ENCODE measurements around the gene HTT. TPM values are rescaled to one million over a fixed set of nuclear protein-coding genes. Genes with fewer than 3 reads are reported as not detected.

The HTT gene
- total and polyA plus RNA-seq, 9 of the 15 experiments (the other 6 are each of a cell fraction or from before 2014, with no cell fraction given) = 0.66 to 31.6 (median 14.7) TPM

- H3K4me1 ChIP-seq (replicated peaks in 1 of 2; ENCODE audit: control insufficient read depth in 2 of 2, insufficient read depth in 2 of 2, low read length in 2 of 2) = no peaks in the 10 kb centered on the region; a peak in 1 of 5 replicates
- no peaks in the 10 kb centered on the region for H3K9me1 ChIP-seq (ENCODE audit: control insufficient read depth, insufficient read depth, low read length)
- H3K9me3 ChIP-seq (replicated peaks; ENCODE audit: control insufficient read depth, insufficient read depth, low read depth, low read length) = 0 out of 2 replicates have a peak, but pooled peaks cover 2% of the 10 kb centered on the region
- no peak overlapping the region for H3K4me3 ChIP-seq
- TF ChIP-seq ZNF354B (CRISPR knock-in tag; IDR thresholded peaks at IDR 0.05) (no peak), HDAC6 (IDR thresholded peaks at IDR 0.05; ENCODE audit: low read depth, low read length) (no peak), NFE2L1 (tag; IDR thresholded peaks at IDR 0.05; ENCODE audit: borderline replicate concordance, low read depth) (no peak), CBX8 (IDR thresholded peaks at IDR 0.05; ENCODE audit: borderline replicate concordance, extremely low read depth, low read depth, low read length, poor library complexity, severe bottlenecking) (peak; percentile 32), E2F6 (IDR thresholded peaks at IDR 0.05; ENCODE audit: borderline replicate concordance in 1 of 2, extremely low read depth in 1 of 2, insufficient read depth in 1 of 2, insufficient read length in 1 of 2, low read depth in 1 of 2, low read length in 1 of 2, poor library complexity in 1 of 2, severe bottlenecking in 1 of 2) (peak in 1 of 2 experiments; percentile 50), TSHZ1 (CRISPR knock-in tag; IDR thresholded peaks at IDR 0.05) (no peak), HDAC2 (IDR thresholded peaks at IDR 0.05) (no peak), BHLHE40 (IDR thresholded peaks at IDR 0.05; ENCODE audit: low read length) (peak; percentile 29; the same call in 1 of the 2 replicates), SMARCC2 (IDR thresholded peaks at IDR 0.05; ENCODE audit: low read depth) (no peak), THRA (IDR thresholded peaks at IDR 0.05) (no peak), HNRNPL (IDR thresholded peaks at IDR 0.05; ENCODE audit: low read depth, low read length) (no peak), RBBP5 (IDR thresholded peaks at IDR 0.05; ENCODE audit: borderline replicate concordance, insufficient read depth, low read length, poor library complexity, severe bottlenecking) (no peak), SMAD2 (IDR thresholded peaks at IDR 0.05; ENCODE audit: low read depth, low read length) (no peak), ZNF217 (CRISPR knock-in tag; IDR thresholded peaks at IDR 0.05) (no peak)
- CTCF ChIA-PET (ENCODE audit: low intra/inter-chr PET ratio) = no interaction called here
- H2AFZ ChIP-seq (ENCODE audit: low read depth, low read length) = no peak overlapping the region
- no peak overlapping the region for H3K27ac ChIP-seq (ENCODE audit: extremely low read depth, low read depth, low read length)
- H3K4me2 ChIP-seq (ENCODE audit: insufficient read depth, low read length) = no peak overlapping the region
- 0% methylated on average over 9 of the region's 9 CpGs for WGBS (ENCODE audit: insufficient coverage, low coverage, missing lambda C conversion rate)
- ATAC-seq (0 out of 3 replicates have a peak, but pooled peaks have one; percentile 33), DNase-seq (ENCODE audit: extremely low read depth in 1 of 4, low spot score in 3 of 4) (no peak), FAIRE-seq (no peak)
- no TSS peak for BruUV-seq (replicated peaks)
- no peaks in the 10 kb centered on the region for H3K79me2 ChIP-seq (ENCODE audit: control insufficient read depth, insufficient read depth, low read length)
- POLR2A ChIA-PET = no interaction called here
- H3K36me3 ChIP-seq (ENCODE audit: control insufficient read depth, insufficient read depth, low read length) = no peaks in the 10 kb centered on the region
- no peak overlapping the region for H3K9ac ChIP-seq (ENCODE audit: insufficient read depth in 1 of 2, low read depth in 2 of 2, low read length in 2 of 2)
- intact Hi-C loops (cut with micrococcal nuclease) (no loop called here), in situ Hi-C loops (cut with MboI) (no loop called here)
- peaks cover 51 to 82% of the 10 kb centered on the region in 2 experiments for H3K27me3 ChIP-seq (ENCODE audit: control insufficient read depth in 2 of 2, insufficient read depth in 2 of 2, low read length in 2 of 2)
- no peaks in the 10 kb centered on the region; the same call in 1 of the 2 replicates for H4K20me1 ChIP-seq (replicated peaks; ENCODE audit: control insufficient read depth, insufficient read depth, low read length)
Observed at GRCh38 chr4:3026540-3026939, 47.9 kb upstream of the HTT start.
